ENCODE data around the gene FILIP1L. TPM values are rescaled to one million over a fixed set of nuclear protein-coding genes. Genes with fewer than 3 reads are reported as not detected.

The FILIP1L gene
- total RNA-seq, 1 experiment from 2014 or later: 15.5 TPM

GRCh38 chr3:99931059-99931458, 183.2 kb downstream of the FILIP1L start:
- TF ChIP-seq CTCF (IDR thresholded peaks at IDR 0.05; ENCODE audit: insufficient read depth in 1 of 2, low read depth in 1 of 2, low read length in 1 of 2, severe bottlenecking in 1 of 2, unreplicated experiment in 1 of 2): no peak
- H3K36me3 ChIP-seq (ENCODE audit: control insufficient read depth, insufficient read depth, low read length): no peaks in the 10 kb centered on the region
- POLR2A ChIA-PET: no interaction called here
- intact Hi-C loops (cut with micrococcal nuclease; ENCODE audit: unreplicated experiment): loop anchor here (1.0 kb wide), 5 partner anchors 36 to 150 kb away; no protein-coding TSS in a partner anchor
- no peaks in the 10 kb centered on the region for H3K9me3 ChIP-seq
- Mint-ChIP-seq H3K27me3 (ENCODE audit: insufficient read depth, unreplicated experiment) (no peaks in the 10 kb centered on the region), H3K4me3 (ENCODE audit: unreplicated experiment) (peak overlapping the region; percentile 51), H3K4me1 (ENCODE audit: low read depth, unreplicated experiment) (peaks cover 21% of the 10 kb centered on the region), H3K27ac (ENCODE audit: unreplicated experiment) (no peak overlapping the region), H3K9me3 (ENCODE audit: unreplicated experiment) (no peaks in the 10 kb centered on the region), H3K36me3 (ENCODE audit: insufficient read depth, unreplicated experiment) (no peaks in the 10 kb centered on the region)
- peak; percentile 54 to 67 for DNase-seq
- peaks cover 41% of the 10 kb centered on the region for H3K4me1 ChIP-seq
- no TSS peak for BruUV-seq (replicated peaks)
- H3K4me3 ChIP-seq (ENCODE audit: low read depth, low read length): no peak overlapping the region
- H3K27me3 ChIP-seq (replicated peaks; ENCODE audit: control insufficient read depth, insufficient read depth, low read length): no peaks in the 10 kb centered on the region
- CTCF ChIA-PET: interaction anchor here (0.6 kb wide), 1 partner anchor 323 kb away, joined by 4 read pairs; no protein-coding TSS in a partner anchor

GRCh38 chr3:99929745-99930139, 184.6 kb downstream of the FILIP1L start:
- H3K27me3 Mint-ChIP-seq (ENCODE audit: insufficient read depth, unreplicated experiment): no peaks in the 10 kb centered on the region
- intact Hi-C loops (cut with micrococcal nuclease; ENCODE audit: unreplicated experiment): loop anchor here (1.0 kb wide), 1 partner anchor 8 kb away; no protein-coding TSS in a partner anchor
- H3K9me3 Mint-ChIP-seq (ENCODE audit: unreplicated experiment): no peaks in the 10 kb centered on the region
- H3K4me1 Mint-ChIP-seq (ENCODE audit: low read depth, unreplicated experiment): peaks cover 20% of the 10 kb centered on the region
- H3K36me3 ChIP-seq (ENCODE audit: control insufficient read depth, insufficient read depth, low read length): no peaks in the 10 kb centered on the region
- ChIA-PET CTCF (no interaction called here), POLR2A (no interaction called here)
- H3K27me3 ChIP-seq (replicated peaks; ENCODE audit: control insufficient read depth, insufficient read depth, low read length): no peaks in the 10 kb centered on the region
- no peak for TF ChIP-seq CTCF (IDR thresholded peaks at IDR 0.05; ENCODE audit: insufficient read depth in 1 of 2, low read depth in 1 of 2, low read length in 1 of 2, severe bottlenecking in 1 of 2, unreplicated experiment in 1 of 2)
- DNase-seq: no peak
- peaks cover 42% of the 10 kb centered on the region for H3K4me1 ChIP-seq
- H3K4me3 Mint-ChIP-seq (ENCODE audit: unreplicated experiment): no peak overlapping the region
- no TSS peak for BruUV-seq (replicated peaks)
- H3K27ac Mint-ChIP-seq (ENCODE audit: unreplicated experiment): no peak overlapping the region
- no peak overlapping the region for H3K4me3 ChIP-seq (ENCODE audit: low read depth, low read length)
- H3K9me3 ChIP-seq: no peaks in the 10 kb centered on the region
- no peaks in the 10 kb centered on the region for H3K36me3 Mint-ChIP-seq (ENCODE audit: insufficient read depth, unreplicated experiment)

- intact Hi-C loops (cut with micrococcal nuclease; ENCODE audit: unreplicated experiment): no loop called here
- CTCF ChIA-PET: interaction anchor here (0.6 kb wide), 1 partner anchor 97 kb away, joined by 3 read pairs; no protein-coding TSS in a partner anchor
- no TSS peak for BruUV-seq (replicated peaks)
- Histone ChIP-seq H3K27me3 (replicated peaks; ENCODE audit: control insufficient read depth, insufficient read depth, low read length) (no peaks in the 10 kb centered on the region), H3K36me3 (ENCODE audit: control insufficient read depth, insufficient read depth, low read length) (no peaks in the 10 kb centered on the region), H3K4me3 (ENCODE audit: low read depth, low read length) (no peak overlapping the region), H3K4me1 (peaks cover 47% of the 10 kb centered on the region), H3K9me3 (no peaks in the 10 kb centered on the region)
- Mint-ChIP-seq H3K4me3 (ENCODE audit: unreplicated experiment) (no peak overlapping the region), H3K27ac (ENCODE audit: unreplicated experiment) (no peak overlapping the region), H3K4me1 (ENCODE audit: low read depth, unreplicated experiment) (peaks cover 26% of the 10 kb centered on the region), H3K9me3 (ENCODE audit: unreplicated experiment) (no peaks in the 10 kb centered on the region), H3K27me3 (ENCODE audit: insufficient read depth, unreplicated experiment) (no peaks in the 10 kb centered on the region), H3K36me3 (ENCODE audit: insufficient read depth, unreplicated experiment) (no peaks in the 10 kb centered on the region)
- TF ChIP-seq CTCF (IDR thresholded peaks at IDR 0.05; ENCODE audit: insufficient read depth in 1 of 2, low read depth in 1 of 2, low read length in 1 of 2, severe bottlenecking in 1 of 2, unreplicated experiment in 1 of 2): no peak
- POLR2A ChIA-PET: no interaction called here
- no peak for DNase-seq
These were observed 185.2 kb downstream of the FILIP1L start for GRCh38 chr3:99928771-99929744.
